ENCODE measurements around the gene MED12L.

MED12L gene

DNA sequence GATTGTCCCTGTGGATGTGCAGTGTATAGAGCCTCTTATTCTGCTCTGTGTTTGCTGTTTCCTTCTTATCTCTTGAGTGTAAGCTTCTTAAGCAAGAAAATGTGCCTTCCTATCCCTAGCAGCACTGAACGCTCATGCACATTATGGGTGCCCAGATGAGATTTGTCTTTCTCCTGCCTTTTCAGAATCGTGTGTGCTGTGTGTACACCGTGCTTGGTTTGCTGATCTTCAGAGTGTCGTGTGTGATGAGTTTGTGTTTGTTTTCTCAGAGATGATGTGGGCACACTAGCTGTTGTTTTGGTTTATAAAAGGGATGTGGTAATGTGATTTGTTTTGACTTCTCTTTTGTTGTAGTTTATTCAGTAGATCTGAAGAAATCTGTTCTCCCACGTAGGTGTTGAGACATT lies 97.8 kb downstream of the MED12L start:
- no peak for DNase-seq

DNA sequence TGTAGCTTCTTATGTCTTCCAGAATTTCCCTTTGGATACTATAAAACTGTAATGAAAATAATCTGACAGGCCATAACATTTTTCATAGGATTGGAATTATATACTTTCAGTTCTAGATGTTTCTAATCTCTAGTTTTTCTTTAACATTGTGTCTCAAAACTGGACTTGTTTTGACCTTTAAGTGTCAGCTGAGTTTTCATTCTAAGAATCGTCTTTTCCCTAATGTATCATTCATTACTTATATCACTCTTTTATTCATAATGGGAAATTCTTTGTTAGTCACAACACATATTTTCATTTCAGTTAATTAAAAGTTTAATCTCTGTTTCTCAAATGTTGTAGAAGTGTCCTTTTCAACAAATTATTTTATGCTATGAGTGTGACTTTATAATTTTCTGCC lies 105.6 kb downstream of the MED12L start:
- no peak for DNase-seq

DNA sequence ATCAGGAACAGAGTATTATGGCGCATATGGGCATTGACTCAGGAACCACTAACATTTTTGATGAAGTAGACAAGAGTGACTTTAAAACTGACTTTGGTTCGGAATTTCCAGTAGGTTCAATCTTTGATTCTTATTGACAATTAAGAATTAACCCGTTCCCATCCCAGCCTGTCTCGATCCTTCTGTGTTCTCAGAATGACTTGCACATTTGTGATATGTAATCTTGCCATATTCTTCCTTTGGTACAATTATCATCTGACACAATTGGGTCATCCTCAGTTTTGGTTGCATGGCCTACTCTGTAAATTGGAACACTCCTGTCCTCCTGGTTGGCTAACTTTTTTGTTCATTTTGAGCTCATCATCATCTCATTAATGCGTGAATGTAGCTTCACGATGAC lies 107.1 kb downstream of the MED12L start:
- DNase-seq = no peak

DNA sequence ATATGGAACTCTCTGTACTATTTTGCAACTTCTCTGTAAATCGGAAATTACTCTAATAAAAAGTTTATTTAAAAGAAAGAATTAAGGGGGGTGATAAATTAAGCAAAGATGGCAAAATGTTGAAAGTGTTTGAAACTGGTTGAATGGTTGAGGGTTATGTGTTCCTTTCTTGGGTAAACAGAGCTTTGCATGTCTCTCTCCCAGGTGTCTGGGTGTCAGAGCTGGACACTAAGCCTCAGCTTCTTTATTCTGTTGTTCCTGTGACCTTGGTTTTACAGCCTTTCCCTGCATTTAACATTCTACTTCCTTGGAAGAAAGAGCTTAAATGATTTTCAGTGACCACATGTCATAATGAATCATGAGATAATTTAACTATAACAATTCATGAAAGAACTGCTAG lies 110.4 kb downstream of the MED12L start:
- DNase-seq = no peak

DNA sequence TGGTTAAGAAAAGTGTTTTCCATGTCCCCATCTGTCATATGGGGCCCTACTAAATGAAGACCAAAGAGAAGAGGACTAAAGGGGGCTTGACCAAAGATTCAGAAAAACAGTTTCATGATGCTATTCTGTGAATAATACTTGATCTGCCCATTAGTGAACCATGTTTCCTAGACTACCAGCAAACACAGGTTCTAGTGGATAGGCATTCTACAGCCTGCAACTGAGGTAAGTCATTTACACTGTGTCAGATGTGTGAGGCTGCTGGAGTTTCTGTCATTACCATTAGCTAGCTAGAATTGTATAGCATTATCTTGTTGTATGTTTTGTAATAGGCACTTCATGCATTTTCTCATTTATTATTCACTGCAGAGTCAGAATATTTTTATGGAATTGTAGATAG lies 111.0 kb downstream of the MED12L start:
- no peak for DNase-seq

DNA sequence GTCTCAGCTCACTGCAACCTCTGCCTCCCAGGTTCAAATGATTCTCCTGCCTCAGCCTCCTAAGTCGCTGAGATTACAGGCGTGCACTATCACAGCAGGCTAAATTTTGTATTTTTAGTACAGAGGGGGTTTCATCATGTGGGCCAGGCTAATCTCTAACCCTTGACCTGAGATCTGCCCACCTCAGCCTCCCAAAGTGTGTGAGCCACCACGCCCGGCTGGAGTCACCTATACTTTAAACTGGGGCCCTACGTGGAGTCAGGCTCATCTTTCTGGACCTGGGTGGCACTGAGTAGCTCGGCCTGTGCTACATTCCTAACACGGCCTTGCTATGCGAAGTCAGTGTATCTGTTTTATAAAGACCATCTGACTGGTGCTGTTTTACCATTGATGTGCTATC lies 111.8 kb downstream of the MED12L start:
- DNase-seq = no peak

DNA sequence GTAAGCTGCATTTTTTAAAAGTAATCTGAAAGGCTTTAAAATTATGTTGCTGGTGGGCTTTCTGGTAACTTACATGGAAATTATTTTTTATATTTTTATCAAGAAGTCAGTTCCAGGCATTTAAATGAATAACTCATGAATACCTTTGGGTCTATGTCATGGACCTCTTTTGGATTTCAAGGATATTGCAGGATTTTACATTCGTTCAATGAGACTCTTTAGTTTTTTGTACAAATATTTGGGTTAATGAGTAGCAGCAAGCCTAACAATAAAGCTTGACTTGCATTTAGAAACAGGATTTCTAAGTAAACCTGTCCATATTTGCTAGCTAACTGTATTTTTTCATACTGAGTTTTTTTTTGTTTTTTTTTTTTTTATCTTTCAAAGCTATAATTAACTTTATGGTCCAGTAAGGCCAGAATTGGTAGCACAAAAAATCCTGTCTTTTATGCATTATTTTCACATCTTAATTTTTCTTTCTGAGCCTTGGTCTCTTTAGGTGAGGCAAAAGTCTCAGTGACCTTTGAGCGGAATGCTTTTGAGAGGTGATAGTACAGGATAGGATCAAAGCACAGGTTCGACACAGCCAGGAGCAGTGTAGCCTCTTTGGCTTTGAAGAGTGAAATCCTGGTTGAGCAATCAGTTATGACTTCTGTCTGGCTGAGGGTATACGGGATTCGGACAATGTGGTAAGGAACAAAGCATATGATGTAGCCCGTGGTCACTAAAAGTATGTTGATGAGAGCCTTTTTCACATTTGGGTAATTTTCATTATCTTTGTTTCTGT lies 112.7 kb downstream of the MED12L start:
- no peak for DNase-seq

DNA sequence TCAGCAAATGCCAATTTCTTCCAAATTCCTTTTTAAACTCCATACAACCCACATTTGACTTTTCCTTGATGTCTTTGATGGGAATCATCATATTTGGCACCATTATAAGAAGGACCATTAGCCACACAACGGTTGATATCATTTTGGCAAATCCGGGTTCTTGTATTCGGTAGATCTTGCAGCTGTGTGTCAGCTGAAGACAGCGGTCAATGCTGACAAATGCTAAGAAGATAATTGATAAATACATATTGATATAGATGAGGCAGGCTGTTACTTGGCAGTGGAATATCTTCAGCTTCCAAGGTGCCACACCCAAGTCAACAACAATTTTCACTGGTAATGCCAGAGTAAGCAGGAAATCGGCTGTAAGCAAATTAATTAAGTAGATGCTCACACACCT lies 113.4 kb downstream of the MED12L start:
- DNase-seq = no peak

DNA sequence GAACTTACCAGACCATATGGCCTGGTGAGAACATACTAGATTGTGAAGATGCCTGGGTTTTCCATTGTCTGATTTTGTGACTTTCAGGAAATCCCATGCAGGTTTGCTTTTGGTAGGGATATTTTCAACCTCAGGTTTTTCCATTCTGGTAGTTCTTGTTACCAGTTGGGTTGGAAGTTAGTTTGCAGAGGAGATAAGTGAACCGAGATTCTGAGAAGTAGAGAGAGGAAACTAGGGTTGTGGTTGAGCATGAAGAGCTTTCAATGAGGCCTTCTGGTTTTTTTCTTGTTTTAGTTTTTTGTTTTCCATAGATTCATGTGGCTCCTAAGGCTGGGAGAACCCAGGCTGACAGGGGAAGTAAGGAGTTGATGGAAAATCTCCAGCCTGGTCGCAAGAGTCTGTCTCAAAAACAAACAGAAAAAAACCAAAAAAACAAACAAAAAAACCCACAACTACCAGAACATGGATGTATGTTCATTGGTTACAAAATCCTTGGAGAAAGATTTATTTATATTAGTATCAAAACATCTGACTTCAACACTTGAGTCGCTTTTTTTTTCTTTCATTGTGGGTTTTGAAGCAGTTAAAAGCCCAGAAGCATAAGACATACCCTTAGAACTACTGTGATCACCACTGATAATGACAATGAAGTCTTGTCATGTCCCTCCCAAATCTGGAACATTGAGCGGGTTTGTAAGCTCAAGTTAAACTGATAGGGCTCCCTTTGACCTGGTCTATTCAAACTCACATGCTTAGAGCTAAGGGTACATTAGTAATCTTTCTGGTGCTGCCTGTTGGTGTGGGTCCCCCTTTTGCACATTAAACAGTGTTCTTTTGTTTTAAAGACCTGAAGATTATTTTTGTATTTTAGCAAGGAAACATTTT lies 114.3 kb downstream of the MED12L start:
- no peak for DNase-seq

DNA sequence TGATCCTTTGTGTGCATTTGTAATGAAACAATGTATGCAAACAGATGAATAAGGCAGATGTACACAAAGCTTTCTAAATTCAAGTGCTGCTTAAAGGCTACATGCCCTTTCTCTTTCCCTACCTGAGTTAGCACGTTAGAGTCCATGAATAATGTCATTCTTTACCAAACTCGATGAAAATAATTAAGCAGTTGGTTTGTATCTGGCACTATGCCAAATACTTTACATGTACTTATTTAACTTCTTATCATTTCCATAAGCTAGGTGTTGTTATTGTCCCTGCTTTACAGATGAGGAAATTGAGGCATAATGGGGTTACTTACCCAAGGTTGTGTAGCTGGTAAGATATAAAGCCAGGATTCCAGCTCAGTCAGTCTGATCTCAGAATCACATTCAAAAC lies 115.1 kb downstream of the MED12L start:
- DNase-seq = no peak

DNA sequence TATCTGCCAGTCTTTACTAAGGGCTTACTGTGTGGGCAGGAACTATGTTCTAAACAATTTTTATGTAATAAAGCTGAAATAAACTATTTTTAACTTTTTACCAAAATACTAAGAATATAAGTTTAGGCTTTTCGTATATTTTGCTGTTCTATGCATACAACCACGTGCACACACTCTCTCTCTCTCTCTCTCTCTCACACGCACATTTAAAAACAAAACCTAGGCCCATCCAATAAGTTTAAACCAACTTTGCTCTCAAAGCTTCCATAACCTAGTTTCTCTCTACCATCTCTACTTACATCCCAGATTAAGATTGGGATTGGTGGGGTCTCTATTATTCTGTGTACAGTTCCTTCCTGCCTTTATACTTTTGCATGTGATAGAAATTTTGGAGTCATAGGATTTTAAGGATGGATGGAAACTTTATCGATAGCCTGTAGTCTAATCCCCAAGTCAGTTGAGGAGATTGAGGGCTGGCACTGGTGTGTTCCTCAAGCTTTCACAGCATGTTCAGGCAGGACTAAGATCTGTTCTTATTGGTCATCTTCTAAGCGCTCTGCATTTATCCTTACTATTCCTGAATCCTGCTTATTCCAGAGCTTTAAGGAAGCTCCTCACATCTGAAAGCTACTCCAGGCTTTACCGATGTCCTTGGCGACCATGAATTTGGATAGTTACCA lies 115.7 kb downstream of the MED12L start:
- DNase-seq = no peak

DNA sequence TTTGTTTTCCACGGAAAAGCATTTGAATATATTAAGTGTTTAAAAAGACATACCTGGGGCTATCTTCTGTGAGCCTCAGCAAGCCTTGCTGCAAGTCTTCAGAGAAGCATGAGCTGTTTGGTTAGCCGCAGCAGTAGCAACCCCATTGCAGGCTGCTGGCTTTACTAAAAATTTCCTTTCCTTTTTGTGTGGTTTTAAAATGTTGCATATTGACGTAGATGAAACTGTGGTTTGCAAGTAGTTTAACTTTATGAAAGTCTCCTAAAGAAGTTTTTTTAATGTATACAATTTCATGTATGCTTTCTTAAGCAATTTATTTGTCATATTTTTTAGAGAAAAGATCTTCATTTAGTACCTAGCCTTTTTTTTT lies 117.6 kb downstream of the MED12L start, which contains the start of gene GPR171:
GPR171 (minus strand) TSS at position 166 of the 370 bp plus-strand sequence. CDS start 3,830 bp downstream, outside the sequence.
- DNase-seq = no peak

DNA sequence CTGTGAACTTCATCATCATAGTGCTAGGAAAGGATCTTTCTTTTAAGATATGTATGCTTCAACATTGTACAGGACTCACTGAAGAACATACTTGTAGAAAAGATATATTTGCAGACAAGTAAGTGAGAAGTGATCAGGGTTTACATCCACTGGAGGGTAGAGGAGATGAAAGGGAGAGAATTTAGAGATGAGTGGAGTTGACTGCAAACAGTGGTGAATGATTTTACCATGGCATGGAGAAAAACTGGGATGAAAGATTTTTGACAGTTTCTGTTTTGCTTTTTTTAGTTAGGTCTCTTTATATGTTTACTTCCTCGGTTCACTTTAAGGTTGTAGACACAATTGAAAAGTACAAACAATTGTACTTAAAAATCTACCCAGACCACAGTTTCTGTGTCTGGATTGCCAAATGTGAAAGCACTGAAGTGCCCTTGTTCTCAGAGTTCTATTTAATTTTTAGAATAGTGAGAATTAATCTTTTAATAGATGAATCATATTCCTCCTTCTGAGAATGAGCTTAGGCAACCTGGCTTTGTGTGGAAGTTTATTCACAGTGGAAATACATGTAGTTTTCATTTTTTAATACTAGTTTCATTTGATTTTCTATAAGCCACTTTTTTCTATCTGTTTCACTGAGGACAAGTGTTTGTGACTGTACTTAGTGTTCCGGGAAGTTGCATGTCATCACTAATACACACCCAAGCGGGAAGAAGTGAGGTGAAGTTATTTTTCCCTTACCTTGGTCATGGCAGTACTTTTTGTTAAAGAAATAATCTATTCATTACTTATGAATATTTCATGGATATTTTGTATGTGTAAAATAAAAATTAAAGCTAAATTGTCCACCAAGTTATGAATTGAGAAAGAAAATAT lies 119.3 kb downstream of the MED12L start:
- no peak for DNase-seq

DNA sequence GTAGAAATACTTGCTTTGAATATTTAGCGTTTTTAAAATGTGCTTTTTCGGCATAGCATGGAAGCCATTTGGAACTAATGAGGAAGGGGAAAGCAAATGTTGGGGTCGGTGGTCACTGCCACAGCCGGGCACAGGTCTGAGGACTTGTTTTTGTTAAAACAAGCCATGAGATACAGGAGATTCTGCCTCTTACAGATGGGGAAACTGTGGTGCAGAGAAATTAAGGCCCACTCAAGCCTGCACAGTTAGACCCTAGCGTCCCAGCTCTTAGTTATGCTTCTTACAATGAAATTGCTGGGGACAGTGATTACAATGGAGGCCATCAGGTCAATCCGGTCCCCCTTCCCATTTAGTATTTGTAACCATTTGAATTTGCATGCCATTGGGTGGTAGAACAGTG lies 120.0 kb downstream of the MED12L start:
- DNase-seq = no peak

DNA sequence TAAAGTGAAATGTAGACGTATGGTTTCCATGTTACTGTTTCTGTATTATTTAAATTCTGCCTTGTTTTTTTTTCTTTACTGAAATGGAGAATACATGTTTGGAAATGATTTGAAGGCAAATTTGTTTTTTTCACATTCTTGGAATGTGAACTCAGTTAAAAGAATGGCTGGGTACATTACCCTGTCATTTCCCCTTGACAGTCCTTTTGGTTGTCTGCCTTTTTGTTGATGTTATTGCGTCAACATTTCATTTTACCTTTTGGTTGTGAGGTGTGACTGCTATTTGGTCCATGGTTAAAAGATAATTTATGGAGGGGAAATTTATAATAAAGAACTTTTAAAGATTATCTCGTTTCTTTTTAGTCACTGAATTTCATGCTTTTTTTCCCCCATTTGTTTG lies 120.7 kb downstream of the MED12L start:
- DNase-seq = no peak

DNA sequence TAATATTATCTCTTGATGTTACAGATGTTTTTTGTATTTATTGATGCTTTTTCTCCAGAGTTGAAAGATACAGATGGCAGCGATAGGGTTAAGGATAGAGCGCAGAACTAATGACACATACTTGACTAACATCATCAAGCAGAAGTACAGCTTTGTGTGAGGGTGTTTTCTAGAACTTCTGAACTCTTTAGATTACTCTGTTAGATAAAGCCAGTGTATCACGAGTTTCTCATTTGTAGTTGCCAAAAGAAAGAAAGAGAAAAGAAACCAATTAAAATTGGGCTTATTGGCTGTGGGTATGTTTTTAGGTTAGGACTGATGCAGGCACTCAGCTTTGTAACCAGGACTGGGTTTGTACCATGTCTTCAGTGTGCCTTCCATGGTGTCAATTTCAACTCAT lies 124.2 kb downstream of the MED12L start:
- DNase-seq = no peak

DNA sequence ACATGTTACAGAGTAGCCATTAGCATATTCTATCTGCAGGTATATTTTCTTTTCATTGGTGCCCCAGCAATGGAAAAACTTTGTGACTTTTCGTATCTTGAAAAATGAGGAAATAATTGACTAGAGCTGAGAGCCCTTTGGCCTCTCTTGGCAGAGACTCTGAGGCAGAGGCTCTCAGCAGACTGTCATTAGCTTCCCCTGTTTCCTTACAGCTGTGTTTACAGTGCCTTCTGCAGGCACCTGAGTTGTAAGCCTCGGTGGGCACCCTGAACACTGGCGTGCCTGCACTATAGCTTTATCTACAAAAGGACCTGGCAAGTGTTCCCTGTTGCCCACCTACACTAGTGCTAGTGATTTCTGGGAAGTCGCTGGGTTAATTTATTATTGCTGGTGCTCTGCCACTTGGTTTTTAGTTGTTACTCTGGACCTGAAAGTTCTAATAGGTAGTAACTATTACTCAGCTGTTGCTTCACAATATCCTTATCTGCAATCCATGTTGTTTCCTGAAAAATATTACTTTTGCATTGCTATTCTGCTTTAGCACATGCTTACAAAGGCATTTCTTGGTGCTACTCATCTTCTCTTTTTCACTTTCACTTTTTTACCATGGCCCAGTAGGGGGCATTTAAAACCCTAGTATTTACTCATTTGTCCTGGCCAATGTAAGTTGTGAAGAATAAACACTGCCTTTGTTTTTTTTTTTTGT lies 125.4 kb downstream of the MED12L start:
- no peak for DNase-seq

DNA sequence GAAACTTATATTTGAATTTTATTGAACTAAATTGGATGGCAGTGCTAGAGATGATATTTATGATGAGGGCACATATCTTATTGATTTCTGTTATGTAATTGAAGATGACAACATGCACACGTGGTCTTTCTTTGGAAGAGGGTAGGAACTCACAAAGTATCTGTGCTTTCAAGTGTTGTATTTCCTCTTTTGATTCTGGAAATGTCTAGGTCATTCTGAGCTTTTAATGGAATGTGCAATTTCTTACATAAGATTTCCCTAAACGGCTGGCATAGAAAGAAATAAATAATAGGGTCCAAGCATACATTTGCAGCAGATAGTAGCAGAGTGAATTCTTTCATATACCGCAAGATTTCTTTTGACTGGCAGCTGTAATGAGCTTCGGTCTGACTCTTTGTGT lies 127.7 kb downstream of the MED12L start:
- no peak for DNase-seq

DNA sequence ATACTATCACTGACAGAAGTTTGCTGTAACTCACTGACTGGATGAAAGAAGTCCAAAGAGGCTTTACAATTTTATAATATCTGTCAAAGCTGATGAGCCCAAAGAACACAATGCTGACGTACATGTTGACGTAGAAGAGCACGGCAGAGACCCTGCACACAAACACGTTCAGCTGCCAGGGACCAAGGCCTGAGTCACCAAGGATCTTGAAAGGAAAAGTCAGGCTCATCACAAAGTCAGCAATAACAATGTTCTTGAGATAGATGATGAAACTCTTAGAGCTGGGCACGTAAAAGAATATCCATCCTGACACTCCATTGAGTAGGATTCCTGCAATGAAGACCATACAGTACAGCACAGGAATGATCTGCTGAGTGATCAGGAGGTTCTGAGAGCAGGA lies 128.4 kb downstream of the MED12L start:
- no peak for DNase-seq

DNA sequence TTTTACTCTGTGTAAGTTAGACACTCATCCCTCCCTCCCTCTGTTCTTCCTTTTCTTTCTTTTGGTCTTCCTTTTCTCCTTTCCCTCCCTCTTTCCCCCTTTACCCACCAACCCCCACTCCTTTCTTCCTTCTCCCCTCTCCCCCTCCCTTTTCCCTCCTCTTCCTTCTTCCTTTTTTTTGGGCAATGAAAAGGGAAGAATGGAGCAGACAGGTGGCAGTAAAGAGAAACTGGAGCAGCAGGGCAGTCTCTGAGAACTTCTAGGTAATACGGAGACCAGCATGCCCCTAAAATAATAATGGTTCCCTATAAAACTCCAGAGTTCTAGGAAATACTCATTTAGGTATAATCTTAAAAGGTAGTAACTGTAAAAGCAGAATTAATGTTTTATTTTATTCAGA lies 129.0 kb downstream of the MED12L start:
- no peak for DNase-seq

DNA sequence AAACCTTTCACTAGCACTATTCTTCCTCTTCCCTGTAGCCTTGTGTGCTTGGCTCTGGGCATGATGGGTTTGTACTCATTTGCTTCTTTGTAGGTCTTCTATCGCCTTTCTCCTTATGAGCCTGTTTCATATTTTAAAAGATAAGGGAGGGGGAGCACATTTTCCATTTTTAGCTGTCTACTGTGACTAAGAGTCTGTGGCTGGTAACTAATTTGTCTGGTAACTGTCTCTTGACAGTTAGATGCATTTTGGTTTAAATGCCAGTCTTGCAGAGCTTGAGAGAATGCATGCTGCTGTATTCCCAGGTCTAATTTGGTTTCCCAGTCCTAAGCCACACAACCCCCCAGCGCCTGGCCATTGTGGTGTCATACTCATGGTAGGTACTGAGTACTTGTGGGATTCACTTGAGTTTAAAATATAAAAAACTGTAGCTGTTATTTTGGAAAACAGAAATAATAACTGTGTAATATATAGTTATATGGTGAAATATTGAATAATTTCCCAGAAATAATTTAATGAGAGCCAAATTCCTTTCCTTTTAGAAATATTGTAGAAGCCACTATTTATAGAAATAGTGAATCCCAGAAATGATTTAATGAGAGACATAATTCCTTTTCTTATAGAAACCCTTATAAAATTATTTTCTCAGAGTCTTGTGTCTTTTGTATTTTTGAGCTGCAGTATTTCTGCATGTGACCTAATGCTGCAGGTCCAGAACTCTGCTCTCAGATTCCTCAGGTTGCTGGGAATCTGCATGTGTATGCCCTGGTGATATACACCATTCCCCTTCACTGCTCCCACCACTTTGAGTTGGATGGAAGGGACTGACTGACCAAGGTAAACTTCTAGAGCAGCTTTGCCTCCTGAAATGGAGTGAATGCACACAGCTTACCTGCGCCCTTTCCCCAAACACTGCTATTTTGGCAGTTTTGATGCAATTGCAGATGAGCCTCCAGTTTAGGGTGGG lies 131.5 kb downstream of the MED12L start:
- DNase-seq = no peak
